ENCODE results near the gene MIPOL1.
"Not testable (repeated sequence)": the region's sequence is repeated elsewhere in the genome, so short reads cannot be mapped to it uniquely, and the experiment has no call there.

The MIPOL1 gene

DNA sequence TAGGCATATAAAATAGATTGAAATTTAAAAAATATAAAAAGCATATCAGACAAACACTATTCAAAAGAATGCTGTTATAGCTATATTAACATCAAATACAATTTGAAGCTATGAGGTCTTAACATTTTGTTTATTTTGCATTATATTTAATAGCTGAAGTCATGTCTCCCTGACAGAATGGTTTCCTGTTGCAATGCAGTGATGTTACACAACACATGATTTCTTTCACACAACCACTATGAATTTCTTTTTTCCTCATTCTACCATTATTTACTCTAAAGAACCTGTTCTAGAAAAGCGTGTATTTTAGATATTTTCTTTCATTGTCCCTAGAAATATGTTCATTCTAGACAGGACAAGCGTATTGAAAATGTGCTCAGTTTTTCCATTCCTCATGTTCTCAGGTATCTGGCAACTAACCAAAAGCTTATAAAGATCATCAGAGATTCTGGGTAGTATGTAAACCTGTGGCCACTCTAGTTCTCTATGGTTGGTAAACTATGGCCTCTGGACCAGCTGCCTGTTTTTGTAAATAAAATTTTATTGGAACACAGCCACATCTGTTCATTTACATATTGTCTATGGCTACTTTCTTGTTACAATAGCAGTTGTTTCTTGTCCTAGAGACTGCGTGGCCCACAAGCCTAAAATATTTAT is 213.5 kb downstream of the MIPOL1 start:
- peak; percentile 22 for DNase-seq

DNA sequence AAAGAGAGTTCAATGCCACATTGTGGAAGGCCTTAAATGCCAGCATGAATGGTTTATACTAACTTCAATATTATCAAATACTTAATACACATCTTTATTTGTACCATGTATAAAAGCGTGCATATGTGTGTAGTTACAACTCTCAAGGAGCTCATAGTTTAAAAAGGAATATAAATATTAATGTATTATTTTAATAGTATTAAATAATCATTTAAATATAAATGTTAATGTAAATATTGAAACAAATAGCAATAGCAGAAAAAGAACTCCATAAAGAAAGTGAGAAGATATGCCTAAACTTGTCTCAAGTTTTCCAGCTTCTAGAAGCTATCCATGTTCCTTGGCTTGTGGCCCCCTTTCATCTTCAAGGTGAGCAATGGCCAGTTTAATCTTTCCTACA is 215.3 kb downstream of the MIPOL1 start:
- DNase-seq = no peak

DNA sequence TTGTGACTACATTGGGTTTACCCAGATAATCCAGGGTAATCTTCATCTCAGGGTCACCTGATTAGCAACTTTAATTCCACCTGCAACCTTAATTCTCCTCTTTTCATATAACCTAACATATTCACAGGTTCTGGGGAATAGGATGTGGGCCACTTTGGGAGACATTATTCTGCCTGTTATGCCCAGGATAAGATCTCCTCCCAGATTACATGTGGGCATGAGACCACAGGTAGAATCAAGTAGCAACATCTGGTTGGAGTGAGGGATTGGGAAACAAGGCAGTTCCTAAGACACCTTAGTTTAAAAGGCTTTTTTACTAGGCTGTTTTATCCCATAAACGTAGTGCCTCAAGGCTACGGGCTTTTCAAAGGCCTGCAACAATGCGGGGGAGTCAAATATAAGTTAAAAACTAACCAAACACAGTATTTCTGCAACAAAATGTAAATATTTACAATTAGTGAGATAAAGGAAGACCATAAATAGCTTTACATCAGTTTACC is 215.8 kb downstream of the MIPOL1 start:
- DNase-seq = no peak

DNA sequence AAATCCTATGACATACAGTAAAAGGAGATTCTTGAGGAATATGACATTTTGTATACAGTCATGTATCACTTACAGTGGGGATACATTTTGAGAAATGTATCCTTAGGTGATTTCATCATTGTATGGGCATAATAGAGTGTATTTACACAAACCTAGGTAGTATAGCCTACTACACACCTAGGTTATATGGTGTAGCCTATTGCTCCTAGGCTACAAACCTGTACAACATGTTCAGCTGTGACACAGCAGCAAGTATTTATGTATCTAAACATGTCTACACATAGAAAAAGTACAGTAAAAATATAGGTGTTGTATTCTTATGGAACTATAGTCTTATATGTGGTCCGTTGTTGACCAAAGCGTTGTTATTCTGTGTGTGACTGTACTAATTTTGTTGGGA is 218.5 kb downstream of the MIPOL1 start:
- no peak for DNase-seq

DNA sequence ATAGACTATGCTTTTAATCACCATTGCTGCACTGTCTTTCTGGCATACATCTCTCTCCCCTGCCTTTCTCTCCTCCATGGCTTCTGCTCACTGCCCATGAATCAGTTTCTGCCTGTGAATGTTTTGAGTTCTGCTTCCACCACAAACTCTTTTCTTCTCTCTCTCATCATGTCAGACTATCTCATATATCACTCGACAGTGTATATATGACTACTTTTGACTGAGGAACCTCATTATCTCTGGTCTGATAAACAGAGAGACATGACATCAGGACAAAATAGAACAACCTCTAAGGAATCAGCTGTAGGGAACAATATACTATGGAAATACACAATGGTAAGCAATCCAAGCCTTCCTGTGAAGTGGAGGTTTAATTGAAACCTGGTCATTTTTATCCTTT is 219.4 kb downstream of the MIPOL1 start:
- no peak for DNase-seq

DNA sequence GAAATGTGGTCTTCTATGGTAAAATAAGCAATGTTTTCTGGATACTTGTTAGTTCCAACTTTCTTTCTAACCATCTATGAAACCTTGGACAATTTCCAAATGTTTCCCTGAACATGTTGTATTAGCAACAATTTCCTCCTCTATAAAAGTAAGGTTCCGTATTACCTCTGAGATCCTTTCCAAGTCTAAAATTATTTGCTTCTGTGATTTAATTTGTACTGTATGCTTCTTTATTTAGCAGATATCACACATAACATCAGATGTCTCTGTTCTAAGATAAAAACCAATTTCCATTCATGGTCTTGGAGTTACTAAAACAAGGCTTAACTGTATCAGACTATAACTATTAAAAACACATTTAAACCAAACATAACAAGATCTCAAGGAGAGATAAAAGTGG is 220.1 kb downstream of the MIPOL1 start:
- no peak for DNase-seq

DNA sequence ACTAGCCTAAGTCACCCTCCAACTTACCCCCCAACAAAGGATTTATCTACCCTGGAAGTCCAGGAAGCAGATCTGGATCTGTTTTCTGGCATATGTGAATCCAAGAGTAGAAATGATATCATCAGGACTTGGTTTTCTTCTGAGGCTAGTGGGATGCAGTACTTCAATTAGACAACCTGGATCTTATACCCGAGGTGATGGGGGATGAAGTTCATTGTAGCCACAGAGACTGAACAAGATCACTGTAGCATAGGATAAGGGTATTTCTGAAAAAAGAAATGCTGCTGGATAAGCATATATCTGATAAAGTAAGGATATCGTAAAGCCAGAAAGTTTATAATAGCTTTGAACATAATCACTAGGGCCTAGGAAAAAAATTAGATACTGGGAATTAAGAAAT is 222.9 kb downstream of the MIPOL1 start:
- DNase-seq = no peak

DNA sequence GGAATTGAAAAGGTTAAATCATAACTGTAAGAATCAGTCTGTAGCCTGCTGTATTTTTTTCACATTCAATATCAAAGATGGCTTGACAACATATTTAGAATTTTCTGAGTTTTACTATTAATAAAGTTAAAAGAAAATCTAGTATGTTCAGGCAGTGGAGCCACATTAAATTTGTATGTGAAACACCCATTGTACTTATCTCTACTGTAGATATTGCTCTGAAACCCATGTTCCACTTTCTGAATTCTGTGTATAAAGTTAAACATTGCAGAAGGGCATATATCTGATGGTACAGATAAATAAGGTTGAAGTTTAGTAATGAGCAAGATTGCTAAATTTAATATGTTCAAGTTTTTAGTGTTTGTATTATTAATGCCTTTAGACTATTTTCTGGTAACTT is 224.6 kb downstream of the MIPOL1 start:
- DNase-seq = no peak

DNA sequence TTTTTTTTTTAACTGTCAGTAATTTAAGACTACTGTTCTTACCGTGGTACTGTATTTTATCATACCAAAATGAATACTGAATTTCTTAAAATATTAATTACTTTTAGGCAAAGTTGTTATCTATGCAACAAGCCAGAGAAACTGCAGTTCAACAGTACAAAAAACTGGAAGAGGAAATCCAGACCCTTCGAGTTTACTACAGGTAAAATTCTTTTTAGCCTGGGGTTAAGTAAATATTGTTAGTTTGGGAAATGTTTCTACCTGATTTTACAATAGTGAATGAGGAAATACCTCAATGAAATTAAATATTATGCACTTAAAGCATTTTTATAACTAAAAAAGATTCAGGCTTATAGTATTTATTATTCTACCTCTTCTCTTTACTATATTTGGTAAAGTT is 225.0 kb downstream of the MIPOL1 start:
- DNase-seq = no peak

DNA sequence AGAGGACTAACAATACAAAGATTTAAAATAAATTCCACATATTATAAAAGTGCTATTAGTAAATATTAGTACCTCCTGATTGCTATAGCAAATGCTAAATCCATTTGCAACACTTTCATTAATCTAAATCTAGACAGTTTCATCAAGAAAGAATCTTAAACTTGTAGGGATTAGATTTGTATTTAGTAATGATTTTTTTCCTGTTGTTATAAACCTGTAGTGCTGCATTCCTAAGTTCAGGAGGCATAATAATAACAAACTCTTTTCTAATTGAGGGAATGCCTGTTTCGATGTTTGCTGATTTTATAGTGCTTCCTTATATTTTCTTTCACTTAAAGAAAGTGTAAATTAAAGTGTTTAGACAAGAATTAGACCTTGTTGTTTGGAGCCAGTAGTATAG is 231.2 kb downstream of the MIPOL1 start:
- no peak for DNase-seq

DNA sequence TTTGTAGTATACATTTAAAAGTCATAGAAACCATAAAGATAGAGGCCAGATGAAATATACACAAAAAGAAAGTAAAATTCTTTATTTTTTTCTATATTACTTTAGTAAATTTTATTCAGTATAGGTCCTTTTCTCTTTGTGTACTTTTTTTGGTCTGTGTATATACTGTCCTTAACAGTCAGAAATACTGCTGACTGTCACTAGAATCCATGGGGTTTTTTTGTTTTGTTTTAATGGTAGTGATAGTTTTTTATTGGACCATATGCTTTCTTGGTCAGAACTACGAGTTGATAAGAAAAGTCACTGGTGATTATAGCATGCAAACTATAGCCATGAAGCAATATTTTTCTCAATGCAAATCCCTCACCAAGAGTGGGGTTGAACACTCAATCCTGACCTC is 231.9 kb downstream of the MIPOL1 start:
- DNase-seq = no peak

DNA sequence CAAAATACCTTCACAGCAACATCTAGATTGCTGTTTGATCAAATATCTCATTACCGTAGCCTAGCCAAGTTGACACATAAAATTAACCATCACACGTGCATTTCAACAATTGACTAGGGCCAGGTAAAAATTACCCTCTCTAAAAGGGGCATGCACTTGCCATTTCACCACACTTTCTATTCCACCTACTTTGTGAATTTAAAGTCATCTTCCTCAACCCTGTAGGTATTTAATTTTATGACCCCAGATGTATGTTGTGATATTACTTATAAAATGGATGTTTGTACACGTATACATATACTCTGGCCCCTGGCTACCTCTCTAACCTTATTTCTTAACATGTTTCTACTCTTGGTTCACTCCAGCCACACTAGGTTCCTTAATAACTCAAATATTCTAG is 237.1 kb downstream of the MIPOL1 start:
- no peak for DNase-seq

DNA sequence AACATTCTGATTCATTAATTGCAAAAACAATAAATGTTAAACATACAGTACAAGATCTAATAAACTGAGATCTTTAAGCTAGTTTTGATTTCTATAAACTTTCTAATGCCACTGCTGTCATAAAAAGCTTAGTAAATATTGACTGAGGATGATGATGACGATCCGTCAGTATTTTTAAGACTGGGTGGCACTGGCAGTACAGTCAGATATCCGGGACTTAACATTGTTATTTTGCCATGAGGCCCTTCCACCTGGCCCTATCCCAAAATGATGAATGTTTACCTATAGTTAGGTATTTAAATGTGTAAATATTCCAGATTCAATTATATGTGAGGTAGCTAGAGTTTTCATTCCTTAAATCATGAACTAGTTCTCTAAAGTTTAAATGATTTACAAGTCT is 238.8 kb downstream of the MIPOL1 start:
- DNase-seq = peak; percentile 32

DNA sequence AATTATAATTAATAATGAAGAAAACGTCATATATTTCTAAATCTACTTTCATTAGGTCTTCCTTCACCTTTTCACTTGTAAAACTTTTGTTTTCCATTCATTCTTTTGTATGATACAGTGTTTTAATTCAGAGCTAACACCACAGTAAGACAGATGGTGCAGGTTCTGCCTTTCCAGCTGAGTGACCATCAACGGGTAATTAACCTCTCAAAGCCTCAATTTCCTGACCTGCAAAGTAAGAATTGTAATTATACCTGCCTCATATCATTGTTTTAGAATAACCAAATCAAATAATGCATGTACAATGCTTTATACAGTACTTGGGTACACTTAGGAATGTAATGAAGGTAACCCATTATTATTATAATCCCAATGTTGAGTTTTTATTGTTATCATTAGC is 239.8 kb downstream of the MIPOL1 start:
- peak; percentile 30 for DNase-seq

DNA sequence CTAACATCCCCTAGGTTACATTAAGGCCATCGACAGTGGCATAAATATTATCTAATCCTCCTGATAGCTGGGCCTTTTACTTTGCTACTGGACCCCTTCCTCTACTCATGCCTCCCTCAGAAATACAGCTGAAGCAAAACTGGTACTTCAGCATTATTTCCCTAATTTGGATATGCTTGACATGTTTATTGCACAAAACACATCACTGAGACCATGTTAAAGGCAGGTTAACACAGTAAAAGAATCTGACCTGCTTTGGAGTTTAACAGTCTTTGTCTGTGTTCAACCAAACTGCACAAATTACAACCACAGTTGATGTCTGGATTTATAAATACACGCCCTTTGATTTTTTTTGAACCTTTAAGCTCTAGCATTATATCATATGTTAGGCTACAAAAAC is 240.7 kb downstream of the MIPOL1 start:
- no peak for DNase-seq

DNA sequence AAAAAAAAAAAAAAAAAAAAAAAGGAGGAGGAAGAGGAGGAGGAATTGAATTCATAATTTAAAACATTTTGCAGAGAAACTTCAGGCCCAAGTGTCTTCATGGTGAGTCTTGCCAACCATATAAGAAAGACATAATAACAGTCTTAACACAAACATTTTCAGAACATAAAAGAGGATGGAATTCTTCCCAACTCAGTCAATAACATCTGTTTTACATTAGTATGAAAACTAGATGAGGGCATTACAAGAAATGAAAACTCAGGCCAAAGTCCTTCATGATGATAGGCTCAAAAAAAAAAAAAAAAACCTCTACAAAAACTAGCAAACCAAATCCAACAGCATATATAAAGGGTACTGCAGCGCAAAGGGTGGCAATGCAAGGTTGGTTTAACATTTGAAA is 245.7 kb downstream of the MIPOL1 start:
- DNase-seq = no peak

DNA sequence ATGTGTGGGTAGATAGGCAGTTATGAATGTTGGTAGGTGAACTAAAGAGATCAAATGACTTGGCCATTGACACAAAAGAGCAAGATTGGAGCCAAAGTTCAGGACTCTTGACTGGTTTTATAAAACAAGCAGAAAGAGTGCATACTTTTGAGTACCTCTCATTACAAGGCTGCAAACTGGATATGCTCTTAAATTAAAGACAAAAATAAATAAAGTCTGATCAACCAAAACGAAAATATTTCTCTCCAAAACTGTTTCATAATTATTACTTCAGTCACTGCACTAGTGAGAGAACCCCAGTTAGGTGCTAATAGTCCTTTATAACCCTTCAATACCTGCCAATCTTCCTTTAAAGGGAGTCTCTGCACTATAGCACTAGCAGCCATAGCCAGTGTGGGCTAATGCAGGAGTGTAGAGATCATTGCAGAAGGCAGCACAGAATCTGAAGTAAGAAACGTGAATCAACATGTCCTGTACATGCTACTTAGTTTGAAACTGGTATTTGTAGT is 250.2 kb downstream of the MIPOL1 start:
- no peak for DNase-seq

DNA sequence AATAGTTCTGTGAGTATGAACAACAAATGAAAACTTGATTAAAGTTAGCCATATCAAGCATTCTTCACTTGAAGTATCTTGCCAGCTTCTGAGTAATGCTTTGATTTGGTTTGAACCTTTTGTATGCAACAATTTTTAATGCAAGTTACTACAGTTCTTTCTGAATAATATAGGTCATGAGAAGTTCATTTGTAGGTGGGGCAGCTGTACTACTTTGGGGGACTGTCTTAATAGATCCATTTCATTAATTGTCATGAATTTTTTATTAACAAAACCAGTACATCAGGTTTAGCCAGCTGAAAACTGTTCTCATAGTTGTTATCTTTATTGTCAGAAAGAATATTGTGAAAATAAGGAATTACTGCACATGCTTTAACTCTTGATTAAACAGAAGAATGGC is 254.6 kb downstream of the MIPOL1 start:
- no peak for DNase-seq

DNA sequence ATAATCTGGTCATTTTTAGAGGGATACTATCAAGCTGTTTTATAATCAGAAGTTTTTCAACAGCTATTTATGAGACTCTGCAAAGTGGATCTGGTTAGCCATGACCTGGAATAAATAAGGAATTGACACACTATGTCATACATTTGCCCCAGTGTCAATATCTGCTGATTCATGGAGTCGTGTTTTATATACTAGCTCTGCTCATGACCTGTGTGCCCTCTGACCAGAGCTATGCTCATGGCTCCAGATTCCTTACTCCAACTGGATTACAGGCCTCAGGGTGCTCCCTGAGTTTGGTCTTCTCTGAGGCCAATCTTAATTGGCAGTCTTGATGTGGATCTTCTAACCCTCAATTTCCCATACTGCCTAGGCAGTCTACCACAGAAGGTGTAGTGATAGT is 256.2 kb downstream of the MIPOL1 start:
- DNase-seq = no peak

DNA sequence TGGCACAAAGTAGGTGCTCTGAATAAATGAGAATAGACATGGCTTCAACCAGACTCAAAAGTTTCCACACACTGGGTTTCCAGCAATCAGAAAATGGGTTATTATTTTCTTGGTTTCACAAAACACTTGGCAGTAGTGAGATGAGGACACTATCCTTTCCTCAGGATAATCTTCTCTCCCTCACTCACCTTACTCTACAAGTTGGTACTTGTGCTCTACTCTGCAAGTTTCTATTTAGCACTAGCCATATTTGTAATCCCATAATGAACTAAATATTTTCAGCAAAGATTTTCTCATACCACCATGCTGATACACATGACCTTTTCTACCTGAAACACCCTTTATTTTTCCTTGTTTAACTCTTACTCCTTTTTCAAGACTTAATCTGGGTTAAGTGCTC is 259.6 kb downstream of the MIPOL1 start:
- no peak for DNase-seq

DNA sequence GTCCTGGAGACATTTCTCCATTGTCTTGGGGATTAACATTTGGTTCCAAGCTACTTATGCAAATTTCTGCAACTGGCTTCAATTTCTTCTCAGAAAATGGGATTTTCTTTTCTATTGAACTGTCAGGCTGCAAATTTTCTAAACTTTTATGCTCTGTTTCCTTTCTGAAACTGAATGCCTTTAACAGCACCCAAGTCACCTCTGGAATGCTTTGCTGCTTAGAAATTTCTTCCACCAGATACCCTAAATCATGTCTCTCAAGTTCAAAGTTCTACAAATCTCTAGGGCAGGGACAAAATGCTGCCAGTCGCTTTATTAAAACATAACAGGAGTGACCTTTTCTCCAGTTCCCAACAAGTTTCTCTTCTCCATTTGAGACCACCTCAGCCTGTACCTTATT is 264.7 kb downstream of the MIPOL1 start:
- not testable (repeated sequence) for DNase-seq

DNA sequence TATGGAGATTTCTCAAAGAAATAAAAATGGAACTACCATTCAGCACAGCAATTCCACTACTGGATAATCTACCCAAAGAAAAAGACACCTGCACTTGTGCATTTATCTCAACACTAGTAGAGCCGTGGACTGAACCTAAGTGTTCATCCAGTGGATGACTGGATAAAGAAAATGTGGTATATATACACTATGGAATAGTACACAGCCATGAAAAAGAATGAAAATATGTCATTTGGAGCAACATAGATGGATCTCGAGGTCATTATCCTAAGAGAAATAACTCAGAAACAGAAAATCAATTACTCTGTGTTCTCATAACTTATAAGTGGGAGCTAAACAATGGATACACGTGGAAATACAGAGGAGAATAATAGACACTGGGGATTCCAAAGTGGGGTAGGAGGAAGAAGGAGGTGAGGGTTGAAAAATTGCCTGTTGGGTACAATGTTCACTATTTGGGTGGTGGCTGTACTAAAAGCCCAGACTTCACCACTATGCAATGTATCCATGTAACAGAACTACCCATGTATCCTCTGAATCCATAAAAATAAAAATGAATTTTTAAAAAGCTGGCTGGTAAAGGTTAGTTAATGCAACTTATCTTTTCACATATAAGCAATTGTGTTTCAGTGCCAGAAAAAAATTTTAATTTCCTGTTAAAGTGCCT is 266.6 kb downstream of the MIPOL1 start:
- no peak for DNase-seq

DNA sequence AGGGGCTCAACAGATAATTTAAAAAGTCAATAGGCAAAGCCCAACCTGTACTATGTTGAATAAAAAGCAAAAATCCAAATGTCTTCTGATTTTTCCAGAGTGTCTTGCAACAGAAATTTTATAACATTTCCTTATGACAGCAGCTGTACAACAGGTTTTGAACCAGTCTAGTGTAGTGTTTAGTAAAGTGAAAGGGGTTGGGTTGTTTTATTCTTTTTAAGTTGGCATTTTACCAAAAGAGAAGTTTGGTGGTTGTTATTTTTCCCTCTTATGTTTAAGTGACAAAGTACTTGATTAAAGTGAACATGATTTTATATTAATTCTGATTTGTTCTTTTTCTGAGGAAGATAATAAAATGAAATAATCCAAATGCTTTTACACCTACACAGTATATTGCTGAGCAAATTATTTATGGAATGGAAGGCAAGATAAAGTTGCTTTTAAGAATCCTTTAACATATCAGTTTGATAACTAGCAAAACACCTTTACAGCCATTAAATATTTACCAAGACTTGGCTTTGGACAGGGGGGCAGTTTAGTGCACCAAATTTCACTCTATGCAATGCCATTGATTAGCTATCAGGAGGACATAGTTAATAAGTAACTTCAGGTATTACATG is 268.4 kb downstream of the MIPOL1 start:
- DNase-seq = no peak

DNA sequence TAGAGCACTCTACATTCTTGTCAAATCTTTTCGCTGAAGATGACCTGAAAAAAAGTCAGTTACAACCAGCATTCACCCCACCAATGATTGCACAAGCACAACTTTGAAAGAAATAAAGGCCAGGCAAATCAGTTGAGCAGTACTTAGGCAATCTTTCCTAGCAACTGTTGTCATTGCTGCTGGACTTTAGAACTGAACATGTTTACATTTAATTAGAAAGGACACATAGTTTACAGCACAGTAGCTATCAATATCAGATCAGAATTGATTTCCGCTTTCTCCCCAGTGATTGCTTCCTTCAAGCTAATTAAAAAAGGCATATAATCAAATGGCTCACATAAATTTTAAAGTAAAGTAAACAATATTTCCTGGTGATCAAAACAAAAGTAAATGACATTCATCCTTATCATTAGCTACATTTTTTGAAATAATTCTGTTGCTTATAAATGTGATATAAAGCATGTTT is 268.9 kb downstream of the MIPOL1 start:
- DNase-seq = no peak
